Neural progenitor cell (in vitro differentiated cells): ENCODE results near the gene TMEM225B. TPM values are rescaled to one million over a fixed set of nuclear protein-coding genes. Genes with fewer than 3 reads are reported as not detected.

Source experiments
- DNase-seq: peaks from one replicate; pipeline ENCODE4 v3.0.0-alpha.2; 2016; ENCODE audit warnings: low spot score
- H2AFZ ChIP-seq: fragments of 200-600 bp; sonication (generic); replicated peaks from 2 replicates; pipeline ENCODE4 v1.6.1; 2016; ENCODE audit warnings: antibody characterized with exemption
- H3F3A ChIP-seq: fragments of 200-600 bp; sonication (generic); 2 replicates; pipeline ENCODE4 v1.6.1; 2016; ENCODE audit warnings: antibody characterized with exemption, low read depth
- H3K27ac ChIP-seq: fragments of 200-600 bp; sonication (generic); 2 replicates; pipeline ENCODE4 v1.5.1; 2016; ENCODE audit warnings: mild to moderate bottlenecking
- H3K27me3 ChIP-seq: fragments of 200-600 bp; sonication (generic); 2 replicates; pipeline ENCODE4 v1.6.1; 2016; ENCODE audit warnings: mild to moderate bottlenecking, moderate library complexity
- H3K36me3 ChIP-seq: fragments of 200-600 bp; sonication (generic); 2 replicates; pipeline ENCODE4 v1.5.1; 2016
- H3K4me1 ChIP-seq: fragments of 200-600 bp; sonication (generic); 2 replicates; pipeline ENCODE4 v1.6.1; 2016; ENCODE audit warnings: mixed run types
- H3K4me2 ChIP-seq: fragments of 200-600 bp; sonication (generic); 2 replicates; pipeline ENCODE4 v1.6.1; 2016
- H3K4me3 ChIP-seq: fragments of 200-600 bp; sonication (generic); 2 replicates; pipeline ENCODE4 v1.5.1; 2016
- H3K79me2 ChIP-seq: fragments of 200-600 bp; sonication (generic); 2 replicates; pipeline ENCODE4 v1.6.1; 2016; ENCODE audit warnings: low read depth
- H3K9ac ChIP-seq: fragments of 200-600 bp; sonication (generic); 2 replicates; pipeline ENCODE4 v1.6.1; 2016
- H3K9me3 ChIP-seq: fragments of 200-600 bp; sonication (generic); 2 replicates; pipeline ENCODE4 v1.5.1; 2016; ENCODE audit warnings: low read depth
- H4K20me1 ChIP-seq: fragments of 200-600 bp; sonication (generic); 2 replicates; pipeline ENCODE4 v1.6.1; 2016; ENCODE audit warnings: low read depth
- H3K27ac Mint-ChIP-seq: 3 replicates; pipeline ENCODE4 v1.8.0; 2021; ENCODE audit warnings: mixed read lengths
- H3K27me3 Mint-ChIP-seq: 2 replicates; pipeline ENCODE4 v1.8.0; 2022; ENCODE audit warnings: low read depth, mild to moderate bottlenecking, inconsistent platforms, moderate library complexity, mixed read lengths; ENCODE audit not compliant: insufficient read depth
- H3K36me3 Mint-ChIP-seq: 3 replicates; pipeline ENCODE4 v1.8.0; 2021; ENCODE audit warnings: mixed read lengths
- H3K4me1 Mint-ChIP-seq: 3 replicates; pipeline ENCODE4 v1.8.0; 2021; ENCODE audit warnings: mixed read lengths
- H3K4me3 Mint-ChIP-seq: 3 replicates; pipeline ENCODE4 v1.8.0; 2021; ENCODE audit warnings: mild to moderate bottlenecking, moderate library complexity, mixed read lengths
- H3K9me3 Mint-ChIP-seq: 3 replicates; pipeline ENCODE4 v1.8.0; 2020; ENCODE audit warnings: mixed read lengths
- CTCF ChIP-seq: fragments of 200-600 bp; sonication (generic); IDR thresholded peaks from 2 replicates; pipeline ENCODE4 v1.5.1; 2017; ENCODE audit warnings: antibody characterized with exemption, mild to moderate bottlenecking
- EZH2 ChIP-seq: fragments of 200-600 bp; sonication (generic); IDR thresholded peaks from 2 replicates; pipeline ENCODE4 v1.6.1; 2017; ENCODE audit warnings: antibody characterized with exemption, mild to moderate bottlenecking, moderate library complexity
- EZH2phosphoT487 ChIP-seq: fragments of 200-600 bp; sonication (generic); IDR thresholded peaks from 2 replicates; pipeline ENCODE4 v1.6.1; 2017; ENCODE audit warnings: antibody characterized with exemption
- total RNA-seq: library from RNA; depleted of rRNA; stranded (reverse); fragments of >200 nt; gene quantifications from 2 replicates; pipeline ENCODE4 v1.2.3, GENCODE V29; 2015; ENCODE audit warnings: low replicate concordance

Gene TMEM225B
- total RNA-seq, 1 donor from 2014 or later = not detected

GRCh38 chr7:99601656-99602310 lies 3.7 kb downstream of the TMEM225B start:
- Mint-ChIP-seq H3K4me3 (no peak overlapping the region), H3K36me3 (no peaks in the 10 kb centered on the region), H3K4me1 (no peaks in the 10 kb centered on the region), H3K27ac (no peak overlapping the region), H3K9me3 (no peaks in the 10 kb centered on the region), H3K27me3 (peaks cover 6% of the 10 kb centered on the region)
- Histone ChIP-seq H3K4me3 (no peak overlapping the region), H3K79me2 (no peaks in the 10 kb centered on the region), H3K27ac (no peak overlapping the region), H3K9me3 (no peaks in the 10 kb centered on the region), H3K4me2 (no peak overlapping the region), H4K20me1 (no peaks in the 10 kb centered on the region), H3K27me3 (no peaks in the 10 kb centered on the region), H2AFZ (no peak overlapping the region), H3K9ac (no peak overlapping the region), H3K36me3 (no peaks in the 10 kb centered on the region), H3F3A (peaks cover 5% of the 10 kb centered on the region), H3K4me1 (no peaks in the 10 kb centered on the region)
- peak; percentile 11 for DNase-seq
- TF ChIP-seq CTCF (peak; percentile 30), EZH2 (no peak)

GRCh38 chr7:99605527-99605926 lies 7.5 kb downstream of the TMEM225B start:
- no peaks in the 10 kb centered on the region for H3K79me2 ChIP-seq
- no peaks in the 10 kb centered on the region for H3F3A ChIP-seq
- TF ChIP-seq CTCF (no peak), EZH2 (no peak), EZH2phosphoT487 (no peak)
- H3K4me1 Mint-ChIP-seq = no peaks in the 10 kb centered on the region
- no peak for DNase-seq
- H3K36me3 Mint-ChIP-seq = no peaks in the 10 kb centered on the region
- H3K36me3 ChIP-seq = no peaks in the 10 kb centered on the region
- H3K4me3 Mint-ChIP-seq = no peak overlapping the region
- H3K4me1 ChIP-seq = no peaks in the 10 kb centered on the region
- no peak overlapping the region for H3K4me2 ChIP-seq
- no peak overlapping the region for H2AFZ ChIP-seq
- no peak overlapping the region for H3K27ac Mint-ChIP-seq
- peaks cover 6% of the 10 kb centered on the region for H3K27me3 ChIP-seq
- H4K20me1 ChIP-seq = no peaks in the 10 kb centered on the region
- no peak overlapping the region for H3K27ac ChIP-seq
- H3K4me3 ChIP-seq = no peak overlapping the region
- no peak overlapping the region for H3K9ac ChIP-seq
- H3K9me3 ChIP-seq = no peaks in the 10 kb centered on the region
- peaks cover 6% of the 10 kb centered on the region for H3K27me3 Mint-ChIP-seq
- H3K9me3 Mint-ChIP-seq = no peaks in the 10 kb centered on the region

- Mint-ChIP-seq H3K36me3 (no peaks in the 10 kb centered on the region), H3K27ac (no peak overlapping the region), H3K9me3 (no peaks in the 10 kb centered on the region), H3K4me3 (no peak overlapping the region), H3K27me3 (peaks cover 7% of the 10 kb centered on the region), H3K4me1 (no peaks in the 10 kb centered on the region)
- no peaks in the 10 kb centered on the region for H3K36me3 ChIP-seq
- no peaks in the 10 kb centered on the region for H3F3A ChIP-seq
- H3K4me1 ChIP-seq = no peaks in the 10 kb centered on the region
- H3K9me3 ChIP-seq = no peaks in the 10 kb centered on the region
- TF ChIP-seq CTCF (no peak), EZH2 (no peak), EZH2phosphoT487 (no peak)
- no peak overlapping the region for H3K27ac ChIP-seq
- DNase-seq = no peak
- no peak overlapping the region for H3K4me3 ChIP-seq
- peaks cover 6% of the 10 kb centered on the region for H3K27me3 ChIP-seq
- no peaks in the 10 kb centered on the region for H4K20me1 ChIP-seq
- H2AFZ ChIP-seq = no peak overlapping the region
- H3K79me2 ChIP-seq = no peaks in the 10 kb centered on the region
- no peak overlapping the region for H3K4me2 ChIP-seq
- no peak overlapping the region for H3K9ac ChIP-seq
Measured at GRCh38 chr7:99606531-99606930, 8.5 kb downstream of the TMEM225B start.
